NCI-H510A treated with DMSO at 0.1 percent for 48 hours (cell line): Measurements from ENCODE around the gene FGF4.
"Not testable (repeated sequence)": the region's sequence is repeated elsewhere in the genome, so short reads cannot be mapped to it uniquely, and the experiment has no call there.

ENCODE experiments used
- DNase-seq: peaks from one replicate; lab custom pipeline; 2025; lab: John Stamatoyannopoulos, UW

The FGF4 gene

DNA sequence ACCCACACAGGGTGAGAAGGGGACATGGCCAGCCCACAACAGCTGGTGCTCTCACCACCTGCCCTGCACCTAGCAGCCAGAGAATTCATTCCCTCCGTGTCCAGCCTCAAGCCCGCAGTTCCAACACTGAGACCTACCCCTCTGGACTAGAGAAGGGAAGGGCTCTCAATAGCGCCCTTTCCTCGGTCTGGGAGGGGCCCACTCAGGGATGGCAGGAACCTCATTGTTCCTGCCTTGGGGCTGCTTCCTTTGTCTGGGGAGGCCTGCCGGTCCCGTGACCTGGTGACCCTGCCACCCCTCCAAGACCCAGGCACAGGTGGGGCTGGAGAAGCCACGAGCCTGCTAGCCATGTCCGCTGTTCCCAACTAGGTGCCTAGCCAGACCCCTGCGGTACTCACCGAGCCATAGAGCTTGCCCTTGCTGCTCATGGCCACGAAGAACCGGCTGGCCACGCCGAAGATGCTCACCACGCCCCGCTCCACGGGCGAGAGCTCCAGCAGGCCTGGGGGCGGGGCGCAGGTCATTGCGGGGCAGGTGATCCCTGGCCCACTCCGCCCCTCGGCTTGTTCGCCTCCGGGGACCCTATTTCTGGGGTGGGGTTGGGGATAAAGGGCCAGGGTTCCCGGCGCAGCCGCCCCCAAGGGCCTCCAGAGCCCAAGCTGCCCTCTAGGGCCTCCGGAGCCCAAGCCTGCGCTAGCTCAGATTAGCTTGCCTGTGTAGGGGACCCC, 1.4 kb downstream of the FGF4 start:
- DNase-seq = no peak

DNA sequence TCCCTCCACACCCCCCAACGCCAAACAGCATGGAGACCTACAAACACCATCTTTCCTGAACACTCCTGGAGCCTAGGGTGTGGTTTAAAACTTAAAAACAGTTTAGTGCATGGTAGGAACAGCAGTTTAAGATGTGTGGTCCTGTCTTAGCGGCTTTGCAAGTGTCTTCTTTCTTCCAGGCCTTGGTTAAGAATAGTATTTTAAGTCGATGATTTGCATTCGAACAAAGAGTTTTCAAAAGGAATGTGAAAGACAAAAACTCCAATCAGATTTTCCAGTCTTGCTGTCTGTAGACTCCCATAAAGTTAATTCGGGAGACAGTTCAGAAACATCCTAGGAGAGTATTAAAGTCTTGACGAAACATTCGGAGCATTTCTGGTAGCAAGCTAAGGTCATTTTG, 3.7 kb downstream of the FGF4 start:
- DNase-seq = no peak

DNA sequence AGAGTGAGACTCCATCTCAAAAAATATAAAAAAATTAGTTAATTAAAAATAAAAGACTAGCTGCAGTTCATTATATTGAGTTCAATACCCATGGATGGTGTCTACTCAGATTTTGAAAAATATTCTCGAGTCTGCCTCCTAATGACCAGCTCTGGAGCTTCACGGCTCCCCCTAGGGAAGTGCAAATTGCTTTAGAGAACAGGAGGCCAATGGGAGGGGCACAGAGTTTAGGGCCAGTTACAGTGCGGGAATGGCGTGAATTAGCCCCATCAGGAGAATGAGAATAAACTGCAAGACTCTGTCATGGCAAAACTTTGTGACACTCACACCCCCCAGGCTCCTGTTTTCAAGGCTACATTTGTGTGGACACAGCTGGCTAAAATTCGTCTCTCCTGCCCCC, 4.6 kb downstream of the FGF4 start:
- DNase-seq = no peak

DNA sequence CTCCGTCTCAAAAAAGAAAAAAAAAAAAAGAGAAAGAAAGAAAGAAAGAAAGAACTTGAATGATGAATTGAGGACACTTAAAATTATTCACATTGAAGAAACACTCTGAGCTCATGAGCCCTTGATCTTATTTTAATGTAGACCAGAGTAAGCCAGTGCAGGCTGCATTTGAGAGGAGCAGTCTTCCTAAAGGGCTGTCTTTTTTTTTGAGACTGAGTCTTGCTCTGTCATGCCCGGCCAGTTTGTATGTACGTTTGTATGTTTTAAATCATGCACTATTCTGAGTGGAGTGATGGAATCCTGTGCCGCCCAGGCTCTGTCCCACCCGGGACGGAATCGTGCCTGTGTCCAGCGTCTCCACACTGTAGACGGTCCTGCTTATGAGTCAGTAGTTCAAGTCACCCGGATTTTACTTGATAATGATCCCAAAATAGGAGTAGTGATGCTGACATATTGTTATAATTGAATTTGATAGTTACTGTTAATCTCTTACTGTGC, 9.6 kb downstream of the FGF4 start:
- DNase-seq = no peak

DNA sequence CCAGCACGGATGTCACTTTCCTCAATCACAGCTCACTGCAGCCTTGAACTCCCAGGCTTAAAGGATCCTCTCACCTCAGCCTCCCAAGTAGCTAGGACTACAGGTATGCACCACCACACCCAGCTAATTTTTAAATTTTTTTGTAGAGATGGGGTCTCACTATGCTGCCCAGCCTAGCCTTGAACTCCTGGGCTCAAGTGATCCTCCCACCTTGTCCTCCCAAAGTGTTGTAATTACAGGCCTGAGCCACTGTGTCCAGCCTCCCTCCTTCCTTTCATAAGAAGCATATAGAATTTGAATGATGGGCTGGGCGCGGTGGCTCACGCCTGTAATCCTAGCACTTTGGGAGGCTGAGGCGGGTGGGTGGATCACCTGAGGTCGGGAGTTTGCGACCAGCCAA, 10.2 kb downstream of the FGF4 start:
- DNase-seq = not testable (repeated sequence)

DNA sequence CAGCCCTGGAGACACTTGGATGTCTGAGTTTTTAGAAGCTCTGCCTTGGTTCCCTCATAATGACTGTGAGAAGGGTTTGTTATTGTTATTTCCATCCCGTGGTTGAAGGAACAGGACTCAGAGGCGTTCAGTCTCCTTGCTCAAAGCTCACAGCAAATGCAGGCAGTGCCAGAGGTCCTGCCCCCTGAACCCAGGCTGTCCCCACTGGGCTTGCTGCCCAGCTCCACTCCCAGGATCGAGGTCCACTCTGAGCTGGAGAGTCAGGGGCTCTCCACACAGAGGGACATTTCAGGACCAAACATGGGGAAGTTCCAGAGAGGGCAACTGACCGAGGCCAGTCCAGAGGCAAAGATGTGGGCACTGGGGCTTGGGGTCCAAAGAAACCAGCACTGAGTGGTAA, 14.8 kb downstream of the FGF4 start:
- DNase-seq = no peak

DNA sequence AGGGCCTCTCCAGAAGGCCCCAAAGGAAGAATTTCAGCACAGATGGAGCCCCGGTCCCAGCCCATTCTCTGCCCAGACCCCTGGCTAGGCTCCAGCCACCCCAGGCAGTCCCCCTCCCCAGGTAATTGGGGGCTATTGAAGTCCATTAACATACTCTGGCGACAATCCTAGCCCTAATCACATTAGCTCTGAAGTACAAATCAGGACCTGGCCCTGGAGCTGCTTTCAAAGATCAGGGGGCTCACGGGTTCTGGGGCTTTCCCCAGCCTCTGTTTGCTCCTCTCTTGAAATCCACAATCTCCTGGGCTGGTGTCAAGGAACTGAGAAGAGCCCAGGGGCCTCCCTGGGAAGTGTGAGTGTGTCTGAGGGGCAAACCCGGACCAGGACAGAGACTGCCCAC, 22.3 kb downstream of the FGF4 start:
- DNase-seq = no peak

DNA sequence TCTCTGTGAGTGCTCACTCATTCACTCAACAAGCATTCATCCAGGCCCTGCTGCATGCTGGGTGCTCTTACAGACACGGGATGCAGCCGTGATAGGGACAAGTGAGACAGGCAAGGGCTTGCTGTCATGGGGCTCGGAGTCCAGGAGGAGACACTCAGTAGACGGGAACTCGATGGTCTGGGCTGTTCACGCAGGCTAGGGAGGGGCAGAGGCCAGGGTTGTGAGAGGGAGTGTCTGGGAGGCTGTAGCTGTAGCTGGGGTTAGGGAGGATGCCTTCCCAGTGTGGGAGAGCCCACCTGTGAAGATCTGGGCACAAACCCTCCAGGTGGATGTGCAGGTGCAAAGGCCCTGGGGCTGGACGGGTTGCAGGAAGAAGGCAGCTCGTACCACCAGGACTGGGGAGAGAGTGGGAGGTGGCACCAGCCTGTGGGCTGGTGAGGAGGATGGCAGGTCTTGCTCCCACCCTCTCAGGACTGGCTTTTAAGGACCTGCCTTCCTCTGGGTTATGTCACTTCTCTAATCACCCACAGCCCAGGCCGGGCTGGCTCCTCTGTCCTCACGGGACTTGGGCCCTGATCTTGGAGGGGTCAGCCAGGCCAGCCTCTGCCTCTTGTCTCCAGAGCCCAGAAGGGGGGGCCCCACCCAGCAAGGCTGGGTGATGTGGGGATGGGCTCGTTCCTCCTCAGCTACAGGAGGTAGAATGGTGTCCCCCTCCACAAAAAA, 24.1 kb downstream of the FGF4 start:
- no peak for DNase-seq

DNA sequence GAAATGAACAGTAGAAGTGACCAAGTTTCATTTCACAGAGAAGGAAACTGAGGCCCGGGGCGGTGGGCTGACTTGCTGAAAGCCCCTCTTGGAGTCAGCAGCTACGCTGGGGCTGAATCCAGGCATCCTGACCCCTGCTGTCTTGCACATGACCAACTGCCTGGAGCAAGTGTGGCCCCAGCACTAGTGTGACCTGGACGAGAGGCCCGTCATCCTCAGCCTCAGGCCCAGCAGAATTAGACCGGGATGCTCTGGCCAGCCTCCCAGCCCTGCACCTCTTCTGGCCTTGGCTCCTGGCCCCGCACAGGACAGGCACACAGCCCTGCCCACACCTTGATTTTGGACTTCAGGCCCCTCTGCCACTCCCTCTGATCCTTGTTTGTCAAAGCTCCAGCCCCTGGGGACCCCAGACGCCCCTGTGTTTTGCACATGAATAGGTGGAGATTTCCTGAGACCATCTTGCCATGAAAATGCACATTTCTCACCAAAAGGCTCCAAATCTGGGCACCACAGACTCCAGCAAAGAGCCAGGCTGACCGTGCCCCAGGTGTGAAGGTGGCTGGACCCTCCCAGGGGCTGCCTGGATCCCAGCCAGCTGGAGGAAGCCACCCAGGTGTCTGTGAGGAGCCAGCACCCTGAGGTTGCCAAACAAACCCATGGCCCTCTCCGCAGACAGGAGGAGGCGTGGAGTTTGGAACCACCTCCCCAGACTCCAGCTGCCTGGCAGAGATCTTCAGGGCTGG, 24.9 kb downstream of the FGF4 start:
- DNase-seq = no peak

DNA sequence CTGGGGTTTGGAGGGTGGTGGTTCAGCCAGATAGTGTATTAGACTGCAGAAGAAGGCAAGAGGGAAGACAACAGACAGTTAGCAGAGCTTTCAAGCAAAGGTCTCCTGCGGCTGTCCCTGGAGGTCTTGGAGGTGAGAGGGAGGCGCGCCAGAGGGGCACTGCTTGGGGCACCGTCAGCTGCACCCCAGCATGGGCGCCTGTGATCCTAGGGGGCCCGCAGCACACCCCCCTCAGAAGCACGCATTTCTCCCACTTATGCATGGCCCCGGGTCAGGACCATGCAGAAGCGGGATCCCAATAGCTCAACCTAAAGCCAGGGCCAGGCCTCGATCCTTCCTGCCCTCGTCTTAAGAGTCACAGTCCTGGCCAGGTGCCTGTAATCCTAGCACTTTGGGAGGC, 26.5 kb downstream of the FGF4 start:
- no peak for DNase-seq

DNA sequence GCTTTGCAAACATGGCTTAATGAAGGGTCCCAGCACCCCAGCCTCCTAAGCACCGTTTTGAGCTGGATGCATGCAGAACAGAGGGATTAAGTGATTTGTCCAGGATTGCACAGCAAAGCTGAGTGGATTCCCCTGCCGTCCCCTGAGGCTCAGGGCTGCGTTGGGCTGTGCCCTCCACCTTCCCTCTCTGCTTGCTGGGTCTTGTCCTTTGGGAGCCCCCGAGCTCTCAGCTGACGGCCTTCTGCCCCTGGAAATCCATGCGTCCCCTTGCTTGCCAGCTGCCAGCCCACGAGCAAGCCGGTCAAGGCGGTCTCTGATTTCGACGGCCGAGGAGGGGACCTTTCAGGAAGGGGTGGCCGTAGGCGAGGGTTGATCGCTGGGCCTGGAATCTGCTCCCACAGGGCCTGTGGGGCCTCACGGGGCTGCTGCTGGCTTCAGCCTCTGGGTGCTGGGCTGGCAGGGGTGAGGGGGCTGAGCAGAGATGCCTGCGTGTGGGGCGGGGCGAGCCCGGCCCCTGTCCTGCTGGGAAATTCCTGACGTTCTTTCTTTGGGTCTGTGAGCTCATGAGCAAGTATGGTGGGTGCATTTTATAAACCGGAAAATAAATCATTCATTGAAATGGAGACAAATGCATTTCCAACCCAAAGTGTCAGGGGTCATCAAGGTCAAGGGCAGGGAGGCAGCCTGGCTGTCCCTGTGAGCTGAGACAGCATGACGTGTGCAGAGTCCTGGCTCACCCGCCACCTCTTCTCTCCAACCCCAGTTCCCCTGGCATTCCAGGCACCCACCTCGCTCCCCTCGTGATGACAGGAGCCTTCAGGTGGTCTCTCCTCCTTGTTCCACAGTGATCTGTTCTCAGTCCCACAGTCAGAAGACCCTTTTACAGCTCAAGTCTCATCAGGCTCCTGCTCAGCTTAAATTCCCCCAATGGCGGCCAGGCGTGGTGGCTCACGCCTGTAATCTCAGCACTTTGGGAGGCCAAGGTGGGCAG, 28.1 kb downstream of the FGF4 start:
- DNase-seq = no peak

DNA sequence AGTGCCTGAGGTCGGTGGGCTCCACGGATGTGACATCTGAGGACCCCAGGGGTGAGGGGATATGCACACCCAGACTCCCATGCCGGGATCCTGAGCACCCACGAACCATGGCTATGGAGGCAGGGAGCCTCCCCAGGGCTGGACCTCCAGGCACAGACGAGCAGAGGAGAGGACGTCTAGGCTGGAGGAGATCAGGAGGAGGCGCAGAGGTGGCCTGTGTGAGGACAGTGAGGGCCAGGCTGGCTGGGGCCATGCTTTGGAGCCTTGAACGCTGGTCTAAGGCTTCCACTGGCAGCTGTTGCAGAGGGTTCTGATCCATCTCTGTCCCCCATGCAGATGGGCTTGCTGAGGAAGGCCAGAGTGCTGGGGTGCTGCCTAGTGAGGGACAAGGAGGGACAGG, 29.0 kb downstream of the FGF4 start:
- DNase-seq = no peak

DNA sequence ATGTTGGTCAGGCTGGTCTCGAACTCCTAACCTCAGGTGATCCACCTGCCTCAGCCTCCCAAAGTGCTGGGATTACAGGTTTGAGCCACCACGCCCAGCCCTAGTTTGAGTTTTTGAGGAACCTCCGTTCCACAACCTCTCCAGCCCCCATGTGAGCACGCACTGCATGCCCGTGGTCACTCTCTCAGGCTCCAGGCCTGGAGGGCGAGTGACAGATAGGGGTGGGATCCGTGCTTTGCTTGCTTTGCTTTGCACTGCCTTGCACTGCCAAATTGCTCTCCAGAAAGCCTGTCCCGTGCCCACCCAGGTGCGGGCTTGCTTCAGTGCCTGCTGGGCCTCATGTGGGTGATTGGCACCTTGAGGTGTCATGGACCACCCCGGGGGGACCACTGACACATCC, 29.9 kb downstream of the FGF4 start:
- DNase-seq = no peak

DNA sequence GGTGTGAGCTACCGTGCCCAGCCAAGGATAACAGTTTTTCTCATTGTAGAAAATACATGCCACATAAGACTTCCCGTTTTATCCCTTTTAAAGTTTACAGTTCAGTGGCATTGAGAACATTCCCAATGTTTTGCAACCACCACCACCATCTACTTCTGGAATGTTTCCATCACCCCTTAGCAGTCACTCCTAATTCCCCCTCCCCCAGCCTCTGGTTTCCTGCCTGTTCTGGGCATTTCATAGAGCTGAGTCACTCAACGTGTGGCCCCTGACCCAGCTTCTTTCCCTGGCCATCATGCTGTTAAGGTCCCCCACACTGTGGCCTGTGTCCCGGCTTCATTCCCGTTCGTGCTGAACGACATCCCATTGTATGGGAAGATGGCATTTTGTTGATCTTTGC, 30.7 kb downstream of the FGF4 start:
- no peak for DNase-seq

DNA sequence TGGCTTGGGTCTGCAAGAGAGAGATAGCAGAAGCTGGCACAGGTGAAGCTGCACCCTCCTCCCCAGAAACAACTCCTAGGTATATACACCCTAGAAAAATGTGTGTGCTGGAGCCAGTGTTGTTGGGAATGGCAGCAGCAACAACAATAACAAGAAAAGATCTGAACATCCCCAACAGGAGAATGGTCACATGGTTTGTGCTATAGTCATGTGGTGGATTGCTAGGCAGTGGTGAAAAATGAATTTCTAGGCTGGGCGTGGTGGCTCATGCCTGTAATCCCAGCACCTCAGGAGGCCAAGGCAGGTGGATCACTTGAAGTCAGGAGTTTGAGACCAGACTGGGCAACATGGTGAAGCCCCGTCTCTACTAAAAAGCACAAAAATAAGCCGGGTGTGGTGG, 40.3 kb downstream of the FGF4 start:
- no peak for DNase-seq

DNA sequence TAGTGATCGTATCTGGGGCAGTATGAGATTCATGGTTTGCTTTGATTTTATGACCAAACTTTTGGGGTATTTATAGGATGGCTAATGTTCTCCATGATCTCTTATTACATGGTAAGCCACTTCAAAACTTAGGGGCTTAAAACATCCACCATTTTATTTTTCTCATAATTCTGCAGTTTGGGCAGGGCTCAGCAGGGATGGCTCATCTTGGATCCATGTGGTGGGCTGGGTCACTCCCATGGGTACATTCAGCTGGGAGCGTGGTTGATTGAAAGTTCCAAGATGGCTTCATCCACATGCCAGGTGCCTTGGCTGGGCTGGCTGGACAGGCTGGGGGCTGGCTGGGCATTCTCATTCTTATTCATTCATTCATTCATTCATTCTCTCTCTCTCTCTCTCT, 40.8 kb downstream of the FGF4 start:
- no peak for DNase-seq

DNA sequence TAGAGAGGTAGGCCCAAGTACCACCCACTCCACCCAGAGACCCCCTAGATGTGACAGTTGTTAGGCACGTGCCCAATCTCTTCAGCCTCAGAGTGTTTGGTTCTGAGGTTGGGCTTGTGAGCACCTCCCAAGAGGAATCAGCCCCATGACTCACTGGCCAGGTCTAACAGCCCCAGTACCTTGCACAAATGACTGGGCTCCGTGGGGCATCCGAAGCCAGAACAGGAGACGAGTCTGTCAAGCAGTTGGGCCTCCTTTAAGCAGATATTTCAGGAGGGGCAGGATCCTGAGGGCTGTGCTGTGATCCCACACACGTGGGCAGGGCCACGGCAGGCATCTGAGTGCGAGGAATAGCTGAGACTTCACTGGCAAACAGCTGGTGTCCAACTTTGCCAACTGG, 42.2 kb downstream of the FGF4 start:
- no peak for DNase-seq

DNA sequence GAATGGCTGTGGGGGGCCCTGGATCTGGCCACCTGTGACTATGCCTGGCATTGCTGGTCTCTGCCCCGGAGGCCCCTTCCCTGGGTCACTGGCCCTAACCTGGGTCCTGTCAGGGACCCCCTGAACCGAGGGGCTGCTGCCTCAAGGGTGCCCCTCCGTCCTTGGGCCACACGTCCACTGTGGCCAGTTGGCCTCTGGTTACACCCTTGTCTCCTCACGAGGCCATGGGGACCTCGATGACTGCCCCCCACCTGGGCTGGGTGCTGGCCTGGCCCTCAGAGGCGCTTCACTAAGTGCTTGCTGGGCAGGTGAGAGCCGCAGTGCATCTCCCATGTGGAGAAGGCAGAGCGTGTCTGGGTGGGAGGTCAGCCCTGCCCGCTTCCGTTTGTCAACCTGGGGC, 44.0 kb downstream of the FGF4 start:
- DNase-seq = no peak

DNA sequence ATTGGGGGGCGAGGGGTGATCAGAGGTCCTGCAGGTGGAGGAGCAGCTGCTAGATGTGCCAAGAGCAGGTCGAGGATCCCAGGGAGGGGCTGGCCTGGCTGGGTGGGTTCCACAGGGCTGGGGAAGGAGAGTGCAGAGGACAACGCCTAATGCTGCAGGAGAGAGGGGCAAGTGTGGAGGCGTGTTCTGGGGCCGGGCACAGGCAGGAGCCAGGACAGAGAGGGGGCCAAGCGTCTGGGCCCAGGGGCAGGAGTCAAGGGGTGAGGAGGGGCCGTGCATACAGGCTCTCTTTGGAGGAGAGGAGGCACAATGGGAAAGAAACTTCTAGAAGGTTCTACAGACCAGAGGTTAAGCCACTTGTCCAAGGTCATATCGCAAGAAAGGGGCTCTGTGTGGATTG, 44.6 kb downstream of the FGF4 start:
- no peak for DNase-seq

DNA sequence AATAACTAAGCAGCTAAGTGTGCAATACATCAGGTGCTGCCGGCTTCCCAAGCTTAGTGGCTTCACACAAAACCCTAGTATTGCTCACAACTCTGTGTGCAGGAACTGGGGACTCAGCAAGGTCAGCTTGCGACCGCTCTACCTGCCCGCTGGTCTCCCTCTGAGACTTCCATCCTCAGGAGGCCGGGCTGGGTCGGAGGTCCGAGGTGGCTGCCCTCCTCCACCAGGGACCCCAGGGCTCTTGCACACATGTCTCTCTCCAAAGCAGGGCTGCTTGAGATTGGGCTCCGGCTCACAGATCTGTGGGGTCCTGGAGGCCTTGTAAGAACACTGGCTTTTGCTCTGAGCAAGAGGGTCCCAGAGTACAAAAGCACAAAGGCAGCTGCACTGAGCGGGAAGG, 45.9 kb downstream of the FGF4 start:
- DNase-seq = no peak

DNA sequence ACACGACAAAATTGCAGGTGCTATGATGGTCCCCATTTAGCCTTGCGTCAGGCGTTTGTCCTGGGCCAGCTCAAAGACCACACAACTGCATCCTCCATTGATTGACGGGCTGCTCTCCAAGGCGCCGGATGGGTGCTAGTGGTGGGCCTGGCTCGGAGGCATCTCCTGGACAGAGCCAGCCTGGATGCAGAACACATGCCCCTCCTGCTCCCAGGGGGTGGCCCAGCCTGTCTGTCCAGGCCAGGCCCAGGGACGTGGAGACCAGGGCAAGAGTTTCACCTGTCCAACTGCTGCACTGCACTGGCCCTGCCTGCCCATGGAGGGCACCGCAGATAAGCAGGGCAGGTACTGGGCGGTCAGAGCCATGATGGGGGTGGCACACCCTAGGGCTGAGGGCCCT, 47.9 kb downstream of the FGF4 start:
- no peak for DNase-seq

DNA sequence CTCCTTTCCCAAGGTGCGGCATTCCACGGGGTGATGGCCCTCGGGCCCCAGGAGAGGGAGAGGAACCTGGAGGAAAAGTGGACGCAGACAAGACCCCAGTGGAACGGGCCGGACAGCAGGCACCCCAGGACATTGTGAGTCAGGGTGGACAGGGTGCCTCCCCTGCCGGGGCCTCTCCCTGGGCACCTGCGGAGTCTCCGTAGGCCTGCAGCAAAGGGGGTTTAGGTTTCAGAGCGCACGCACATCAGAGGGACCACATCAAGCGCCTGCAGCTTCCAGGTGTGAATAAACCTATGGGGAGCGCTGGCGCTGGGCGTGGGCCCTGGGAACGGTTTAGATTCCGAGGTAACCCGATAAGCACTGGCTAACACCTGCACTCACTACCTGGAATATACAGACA, 48.7 kb downstream of the FGF4 start:
- no peak for DNase-seq
